ENCODE data around the gene ALG2.

The ALG2 gene

GRCh38 chr9:99189887-99190596 is 31.7 kb downstream of the ALG2 start:
- DNase-seq = no peak

- DNase-seq = no peak
Observed at GRCh38 chr9:99189186-99189585, 32.6 kb downstream of the ALG2 start.

GRCh38 chr9:99187311-99187710 is 34.4 kb downstream of the ALG2 start:
- DNase-seq = no peak

GRCh38 chr9:99185934-99186333 is 35.8 kb downstream of the ALG2 start:
- DNase-seq = no peak

- no peak for DNase-seq
Observed at GRCh38 chr9:99185348-99185632, 36.5 kb downstream of the ALG2 start.

- peak; percentile 79 for DNase-seq
Observed at GRCh38 chr9:99184475-99185347, 37.0 kb downstream of the ALG2 start.

GRCh38 chr9:99184110-99184474 is 37.6 kb downstream of the ALG2 start:
- no peak for DNase-seq

- no peak for DNase-seq
Observed at GRCh38 chr9:99183616-99184015, 38.1 kb downstream of the ALG2 start.

GRCh38 chr9:99182356-99182755 is 39.4 kb downstream of the ALG2 start:
- no peak for DNase-seq

GRCh38 chr9:99181621-99182020 is 40.1 kb downstream of the ALG2 start:
- no peak for DNase-seq

- no peak for DNase-seq
Observed at GRCh38 chr9:99181206-99181605, 40.5 kb downstream of the ALG2 start.

- DNase-seq = no peak
Observed at GRCh38 chr9:99180662-99181061, 41.1 kb downstream of the ALG2 start.

- no peak for DNase-seq
Observed at GRCh38 chr9:99180199-99180598, 41.5 kb downstream of the ALG2 start.

- DNase-seq = no peak
Observed at GRCh38 chr9:99178912-99179872, 42.5 kb downstream of the ALG2 start.

GRCh38 chr9:99177576-99178366 is 44.0 kb downstream of the ALG2 start:
- DNase-seq = no peak

GRCh38 chr9:99176527-99177013 is 45.2 kb downstream of the ALG2 start:
- no peak for DNase-seq

- no peak for DNase-seq
Observed at GRCh38 chr9:99173570-99174504, 47.9 kb downstream of the ALG2 start.

GRCh38 chr9:99172124-99173091 is 49.3 kb downstream of the ALG2 start:
- no peak for DNase-seq

GRCh38 chr9:99171225-99172123 is 50.3 kb downstream of the ALG2 start:
- no peak for DNase-seq

Measured in CD4-positive, alpha-beta T cell treated with Interleukin-17A for 4 hours (primary cell).